Activated CD4-positive, CD25-positive, alpha-beta regulatory T cell treated with anti-CD3 and anti-CD28 coated beads, Interleukin-2, amount 50 U/mL, for 24 hours (primary cell): ENCODE data around the gene TBC1D4.
"Not testable (repeated sequence)": the region's sequence is repeated elsewhere in the genome, so short reads cannot be mapped to it uniquely, and the experiment has no call there.

ENCODE experiments used
- ATAC-seq, 2 donors: fragments of 150-1000 bp; cut with Tn5 transposase; one replicate each; pipeline ENCODE4 v1.10.0; 2021; ENCODE audit warnings: mild to moderate bottlenecking in 1 of 2, moderate library complexity in 1 of 2

TBC1D4 gene

DNA sequence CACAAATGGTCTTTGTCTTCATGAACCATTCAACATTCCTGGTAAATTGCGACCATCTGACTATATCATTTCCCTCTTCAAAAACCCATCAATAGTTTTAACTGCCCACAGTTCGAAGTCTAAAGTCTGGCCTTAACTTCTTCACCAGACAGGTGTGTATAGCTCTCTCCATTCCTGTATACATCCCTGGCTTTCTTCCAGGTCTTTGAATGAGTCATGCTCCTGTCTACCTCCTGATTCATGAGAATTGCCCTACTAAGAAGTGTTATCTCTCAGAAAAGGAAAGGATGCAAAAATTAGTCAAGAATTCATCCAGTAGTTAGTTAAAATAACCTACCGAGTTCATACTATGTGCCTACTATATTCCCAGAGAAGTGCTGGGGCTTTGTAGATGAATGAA, 225.0 kb downstream of the TBC1D4 start:
- ATAC-seq: peak in 1 of 2 donors; percentile 18

DNA sequence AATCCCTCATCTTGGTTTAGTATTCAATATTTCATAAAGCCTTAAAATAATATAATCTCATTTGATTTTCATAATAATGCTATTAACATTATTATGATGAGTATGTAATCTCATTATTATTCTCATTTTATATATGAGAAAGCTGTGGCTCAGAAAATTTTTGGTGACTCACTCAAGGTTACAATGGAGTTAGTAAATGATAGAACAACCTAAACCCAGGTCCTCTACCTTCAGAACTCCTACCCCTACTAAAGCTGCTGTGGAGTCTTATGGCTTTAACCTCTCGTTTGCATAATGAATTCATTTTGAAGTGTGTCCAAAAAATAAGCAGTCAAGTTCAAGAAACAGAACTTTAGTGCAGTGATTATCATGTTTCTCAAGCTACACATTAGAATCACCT, 226.3 kb downstream of the TBC1D4 start:
- peak; percentile 63 to 79 for ATAC-seq

- ATAC-seq: no peak
Observed at GRCh38 chr13:75255147-75255546, 226.8 kb downstream of the TBC1D4 start.

GRCh38 chr13:75251188-75251587, 230.8 kb downstream of the TBC1D4 start:
- no peak for ATAC-seq

DNA sequence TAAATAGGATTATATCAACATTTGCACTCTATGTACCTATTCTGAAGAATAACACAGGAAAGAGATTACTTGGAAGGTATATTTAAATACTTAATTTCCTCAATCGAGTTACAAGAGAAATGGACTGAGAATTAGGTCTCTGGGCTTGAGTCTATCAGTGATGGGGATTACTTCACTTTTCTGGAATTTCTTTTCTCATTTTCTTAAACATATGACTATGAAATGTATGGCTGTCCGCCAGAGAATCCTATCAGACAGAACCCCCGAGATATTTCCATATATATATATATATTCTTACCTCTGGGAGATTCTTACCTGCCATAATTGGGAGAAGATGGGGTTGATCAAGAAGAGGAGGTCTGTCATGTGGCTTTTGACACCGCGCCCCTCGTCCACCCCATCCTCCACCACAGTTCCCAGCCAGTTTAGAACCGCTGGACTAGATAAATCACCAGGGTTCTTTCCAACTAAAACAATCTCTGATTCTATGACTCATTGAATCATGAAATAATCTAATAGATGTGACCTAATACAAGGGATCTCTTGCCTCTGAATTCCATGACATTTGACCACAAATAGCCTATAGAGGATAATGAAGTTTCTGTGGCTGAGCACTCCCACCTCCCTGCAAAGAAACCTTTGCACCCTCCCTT, 231.3 kb downstream of the TBC1D4 start:
- no peak for ATAC-seq

GRCh38 chr13:75245578-75245977, 236.4 kb downstream of the TBC1D4 start:
- ATAC-seq: not testable (repeated sequence)

DNA sequence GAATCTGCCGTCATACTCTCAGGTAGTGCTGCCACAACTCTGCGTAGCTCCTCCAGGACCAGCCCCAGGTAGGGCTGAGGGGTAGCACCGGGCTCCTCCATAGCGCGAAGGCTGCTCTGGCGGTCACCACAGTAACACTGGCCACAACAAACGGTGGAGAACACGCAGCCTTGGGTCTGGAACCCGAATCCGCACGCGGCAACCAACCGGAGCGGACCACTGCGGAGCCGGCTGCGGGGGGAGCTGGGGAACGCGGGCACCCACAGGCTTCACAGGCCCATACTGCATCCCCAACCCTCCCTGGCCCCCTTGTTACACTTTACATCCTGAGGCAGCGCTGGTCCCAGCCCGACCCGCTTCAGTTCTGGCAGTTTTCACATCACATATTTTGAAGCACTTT, 241.7 kb downstream of the TBC1D4 start:
- not testable (repeated sequence) for ATAC-seq

DNA sequence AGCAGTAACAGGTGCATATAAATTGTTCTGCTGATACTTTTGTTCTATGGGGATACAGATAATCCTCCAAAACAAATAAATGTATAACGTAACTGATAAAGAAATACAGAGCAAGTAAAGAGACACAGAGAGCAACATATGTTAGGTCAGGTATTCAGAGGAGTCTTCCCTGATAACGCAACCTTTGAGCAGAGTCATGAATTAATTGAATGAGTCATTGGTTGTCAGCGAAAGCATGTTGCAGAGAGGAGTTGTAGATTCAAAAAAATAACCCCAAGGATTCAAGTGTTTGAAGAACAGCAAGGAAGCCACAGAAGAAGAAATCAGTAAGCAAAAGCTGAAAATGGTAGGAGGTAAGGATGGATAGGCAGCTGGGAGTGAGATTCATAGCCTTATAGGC, 245.2 kb downstream of the TBC1D4 start:
- ATAC-seq: no peak
